Activated naive CD4-positive, alpha-beta T cell treated with Interleukin-2 at 50 U/mL for 16 hours (primary cell): ENCODE data around the gene OBP2A.
"Not testable (repeated sequence)": the region's sequence is repeated elsewhere in the genome, so short reads cannot be mapped to it uniquely, and the experiment has no call there.

ENCODE experiments used
- DNase-seq: peaks from one replicate; pipeline ENCODE4 v3.0.0-alpha.2; 2020

OBP2A gene

DNA sequence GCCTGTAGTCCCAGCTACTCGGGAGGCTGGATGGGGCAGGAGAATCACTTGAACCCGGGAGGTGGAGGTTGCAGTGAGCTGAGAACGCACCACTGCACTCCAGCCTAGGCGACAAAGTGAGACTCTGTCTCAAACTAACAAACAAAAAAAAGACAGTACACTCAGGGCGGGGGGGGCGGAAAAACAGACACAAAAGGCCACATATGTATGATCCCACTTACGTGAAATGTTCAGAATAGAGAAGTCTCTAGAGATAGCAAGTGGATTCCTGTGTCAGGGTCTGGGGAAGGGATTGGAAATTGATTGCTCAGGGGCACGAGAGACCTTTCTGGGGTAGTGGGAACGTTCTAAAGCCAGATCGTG, 33.7 kb upstream of the OBP2A start:
- DNase-seq = no peak

DNA sequence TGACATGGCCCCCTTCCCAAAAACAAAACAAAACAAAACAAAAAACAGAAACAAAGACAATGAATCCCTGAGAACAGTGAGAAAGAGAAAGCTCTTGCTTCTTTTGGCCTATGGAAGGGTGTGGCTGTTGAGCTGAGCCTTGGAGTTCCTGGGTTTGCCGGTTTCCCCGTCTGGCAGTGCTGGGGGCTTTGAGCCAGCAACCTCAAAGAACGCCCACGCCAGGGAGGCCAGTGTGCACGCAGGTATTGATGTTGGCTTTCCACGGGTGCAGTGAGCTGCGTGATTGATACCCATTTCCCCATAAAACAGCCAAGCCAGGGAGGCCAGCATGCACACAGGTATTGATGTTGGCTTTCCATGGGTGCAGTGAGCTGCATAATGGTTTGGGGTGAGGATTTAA, 33.0 kb upstream of the OBP2A start:
- no peak for DNase-seq

- DNase-seq = no peak
Observed at GRCh38 chr9:135513351-135513846, 32.5 kb upstream of the OBP2A start.

DNA sequence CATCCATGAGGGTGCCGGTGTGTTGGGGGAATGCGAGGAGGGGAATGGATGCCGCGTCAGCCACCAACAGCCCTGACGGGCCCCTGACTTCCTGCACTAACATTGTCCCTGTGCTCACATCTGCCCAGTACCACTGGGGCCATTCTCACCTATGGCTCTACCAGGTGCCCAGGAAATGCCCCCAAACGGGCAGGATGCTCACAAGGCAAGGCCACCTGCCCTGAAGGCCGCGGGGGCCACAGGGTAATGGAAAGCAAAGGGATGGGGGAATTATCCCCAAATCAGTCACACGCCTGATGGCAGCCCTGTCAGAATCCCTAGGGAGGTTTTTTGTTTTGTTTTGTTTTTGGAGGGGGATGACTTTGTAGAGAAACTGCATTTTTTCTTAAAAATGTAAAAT, 32.0 kb upstream of the OBP2A start:
- not testable (repeated sequence) for DNase-seq

GRCh38 chr9:135514342-135515082, 31.4 kb upstream of the OBP2A start:
- DNase-seq = no peak

- DNase-seq = no peak
Observed at GRCh38 chr9:135515083-135515951, 30.6 kb upstream of the OBP2A start.

DNA sequence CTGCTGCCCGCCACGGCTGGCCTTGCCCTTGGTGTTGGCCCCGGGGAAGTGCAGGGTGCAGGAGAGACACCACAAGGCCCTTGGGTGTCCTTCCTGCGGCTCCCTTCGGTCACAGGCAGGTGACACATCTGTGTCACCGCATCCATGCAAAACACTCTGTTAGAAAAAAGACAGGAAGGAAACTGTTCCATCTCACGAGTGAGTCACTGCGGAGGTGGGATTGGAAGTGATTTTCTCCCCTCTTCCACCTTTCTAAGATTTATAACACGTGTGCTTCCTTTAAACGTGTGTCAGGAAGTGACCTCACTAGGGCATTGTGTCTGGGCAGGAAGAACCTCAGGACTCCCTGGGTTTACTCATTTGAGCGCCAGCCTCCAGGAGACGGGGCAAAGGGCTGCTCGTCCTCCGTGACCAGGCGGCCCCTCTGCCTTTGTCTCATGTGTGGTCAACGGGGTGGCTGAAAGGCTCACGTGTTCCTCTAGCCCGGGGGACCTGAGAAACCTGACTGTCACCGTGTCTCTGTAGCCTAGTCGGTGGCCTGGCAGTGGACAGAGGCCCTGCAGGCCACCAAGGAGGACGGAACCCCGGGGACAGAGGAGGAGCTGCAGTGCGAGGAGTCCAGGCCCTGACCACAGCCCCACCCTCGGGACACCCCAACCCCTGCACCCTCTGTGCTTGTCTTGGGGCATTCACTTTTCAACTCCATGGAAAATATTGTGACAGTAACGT, 29.6 kb upstream of the OBP2A start:
- no peak for DNase-seq

GRCh38 chr9:135517407-135517822, 28.5 kb upstream of the OBP2A start:
- DNase-seq = no peak

DNA sequence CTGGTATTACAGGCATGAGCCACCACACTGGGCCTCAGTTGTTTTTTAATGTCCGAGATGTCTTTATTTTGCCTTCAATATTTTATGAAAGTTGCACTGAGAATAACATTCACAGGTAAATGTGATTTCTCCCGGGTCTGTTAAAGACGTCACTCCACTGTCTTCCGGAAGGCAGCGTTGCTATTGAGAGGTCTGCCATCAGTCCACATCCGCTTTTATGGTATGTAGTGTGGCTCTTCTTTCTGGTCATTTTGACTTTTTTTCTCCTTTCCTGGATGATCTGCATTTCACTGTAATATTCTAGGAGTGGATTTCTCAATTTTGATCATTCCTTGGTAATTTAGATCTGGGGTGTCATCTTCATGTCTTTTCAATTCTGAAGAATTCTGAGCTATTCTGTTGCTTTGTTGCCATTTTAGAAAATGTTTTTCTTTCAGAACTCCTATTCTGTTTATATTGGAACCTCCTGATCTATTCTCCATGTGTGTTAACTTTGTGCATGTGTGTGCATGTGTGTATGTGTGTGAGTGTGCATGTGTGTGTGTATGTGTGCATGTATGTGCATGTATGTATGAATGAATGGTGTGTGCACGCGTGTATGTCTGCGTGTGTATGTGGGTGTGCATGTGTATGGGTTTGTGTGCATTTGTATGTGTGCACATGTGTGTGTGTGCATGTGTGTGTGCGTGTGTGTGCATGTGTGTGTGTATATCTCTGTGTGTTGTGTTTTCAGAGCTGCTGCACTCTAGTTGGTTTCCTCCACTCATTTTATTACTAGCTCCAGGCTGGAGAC, 26.6 kb upstream of the OBP2A start:
- DNase-seq = no peak

DNA sequence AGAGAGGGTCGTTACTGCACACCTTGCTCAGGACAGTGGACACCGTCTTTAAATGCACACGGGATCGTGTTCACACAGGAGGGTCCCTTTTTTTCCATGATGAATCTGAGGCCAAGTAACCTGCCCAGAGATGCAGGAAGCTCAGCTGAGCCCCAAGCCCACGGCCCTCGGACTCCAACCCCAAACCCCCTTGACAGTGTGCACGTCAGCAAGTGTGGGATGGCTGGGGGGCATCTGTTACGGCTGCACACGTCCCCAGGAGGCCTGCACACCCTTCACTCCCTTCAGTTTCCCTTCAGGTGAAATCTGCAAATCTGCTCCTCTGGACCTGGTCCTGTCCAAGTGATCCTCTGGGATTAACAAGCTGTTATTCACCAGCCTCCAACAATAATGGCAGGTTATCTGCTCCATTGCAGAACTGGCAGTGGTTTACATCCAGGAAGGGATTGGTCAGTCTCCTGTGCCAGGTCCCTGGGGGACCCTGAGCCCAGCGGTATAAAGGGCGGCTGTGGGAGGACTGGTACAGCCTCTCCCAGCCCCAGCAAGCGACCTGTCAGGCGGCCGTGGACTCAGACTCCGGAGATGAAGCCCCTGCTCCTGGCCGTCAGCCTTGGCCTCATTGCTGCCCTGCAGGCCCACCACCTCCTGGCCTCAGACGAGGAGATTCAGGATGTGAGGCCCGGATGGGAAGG, 24.9 kb upstream of the OBP2A start, which contains the start of gene LCN1:
TSS of gene LCN1 (plus strand) at position 525 of the 692 bp plus-strand sequence. CDS start at position 583, 58 bp downstream.
- no peak for DNase-seq

DNA sequence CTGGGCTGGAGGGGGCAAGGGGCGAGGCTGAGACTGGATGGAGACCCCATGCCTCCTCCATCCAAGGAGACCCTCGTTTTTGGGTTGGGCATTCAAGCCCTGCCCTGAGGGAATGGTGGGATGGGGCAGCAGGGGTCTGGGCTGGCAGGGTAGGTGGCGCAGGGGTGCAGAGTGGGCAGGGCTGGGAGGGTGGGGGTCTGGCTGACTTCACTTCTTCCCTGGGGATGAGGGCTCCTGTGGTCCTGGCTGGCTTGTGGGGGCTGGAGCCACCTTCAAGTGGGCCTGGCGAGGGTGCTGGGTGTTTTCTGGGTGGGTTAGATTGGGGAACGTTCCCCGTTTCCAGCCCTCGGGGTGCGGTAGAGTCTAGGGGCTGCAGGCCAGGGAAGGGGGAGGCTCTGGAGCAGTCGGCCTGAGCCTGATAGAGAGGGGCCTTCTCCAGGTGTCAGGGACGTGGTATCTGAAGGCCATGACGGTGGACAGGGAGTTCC, 24.3 kb upstream of the OBP2A start:
- no peak for DNase-seq

DNA sequence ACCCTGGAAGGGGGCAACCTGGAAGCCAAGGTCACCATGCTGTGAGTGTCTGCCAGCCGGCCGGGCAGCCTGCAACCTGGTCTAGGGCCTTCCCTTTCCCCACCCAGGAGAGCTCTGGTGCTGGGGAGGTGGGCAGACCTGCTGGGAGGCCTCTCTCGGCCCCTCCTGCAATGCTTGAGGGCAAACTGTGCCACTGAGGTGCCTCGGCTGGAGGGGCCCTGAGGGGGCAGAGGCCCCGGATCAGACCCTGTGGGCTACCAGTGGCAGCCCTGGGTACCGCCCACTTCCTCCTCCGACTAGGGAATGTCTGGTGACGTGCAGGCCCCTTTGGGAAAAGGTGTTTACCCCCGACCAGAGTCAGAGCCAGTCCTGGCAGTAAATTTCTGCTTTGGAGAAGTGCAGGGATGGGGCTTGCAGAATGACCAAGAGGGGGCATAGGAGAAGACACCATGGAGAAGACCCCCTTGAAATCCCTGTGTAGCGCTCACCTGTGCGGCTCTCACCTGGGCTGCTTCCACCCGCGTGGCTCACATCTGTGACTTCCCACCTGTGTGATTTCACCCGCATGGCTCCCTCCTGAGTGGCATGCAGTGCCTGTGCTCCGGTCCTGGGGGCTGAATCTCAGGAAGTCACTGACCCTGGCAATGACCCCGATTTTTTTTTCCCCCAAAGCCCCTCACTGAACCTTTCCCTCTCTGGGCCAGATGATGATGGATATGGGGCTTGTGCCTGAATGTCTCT, 23.6 kb upstream of the OBP2A start:
- no peak for DNase-seq

GRCh38 chr9:135522931-135523330, 23.0 kb upstream of the OBP2A start:
- DNase-seq = no peak

GRCh38 chr9:135523521-135524129, 22.3 kb upstream of the OBP2A start:
- no peak for DNase-seq

DNA sequence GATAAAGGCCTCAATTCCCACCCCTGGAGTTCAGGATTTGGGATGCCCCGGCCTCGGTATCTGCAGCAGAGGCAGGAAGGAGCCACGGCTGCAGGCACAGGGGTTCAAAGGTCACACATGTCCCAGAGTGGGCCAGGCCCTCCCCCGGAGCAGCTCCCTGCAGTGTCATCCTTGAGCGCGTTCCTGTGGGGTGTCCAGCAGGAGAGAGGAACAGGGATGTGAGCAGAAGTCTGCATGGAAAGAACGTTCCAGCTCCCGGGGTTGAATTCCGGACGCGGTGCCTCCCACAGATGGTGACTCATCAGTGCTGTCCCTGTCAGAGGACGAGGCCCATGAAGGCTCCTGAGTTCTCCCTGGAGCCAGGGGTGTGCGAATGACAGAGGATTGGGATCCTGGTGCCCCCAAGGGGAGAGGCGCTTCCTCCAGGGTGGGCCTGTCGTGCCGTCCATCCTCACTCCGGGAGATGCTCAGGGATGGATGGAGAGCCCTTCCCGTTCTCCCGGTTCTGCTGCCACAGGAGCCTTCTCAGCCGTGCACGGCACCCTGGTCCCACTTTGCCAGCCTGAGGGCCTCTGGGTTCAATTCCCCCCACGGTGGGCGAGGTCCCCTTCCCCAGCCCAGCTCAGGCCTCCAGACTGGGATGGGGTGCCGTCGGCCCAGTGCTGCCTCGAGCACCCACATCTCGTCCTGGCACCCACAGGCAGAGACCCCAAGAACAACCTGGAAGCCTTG, 21.6 kb upstream of the OBP2A start:
- no peak for DNase-seq

- DNase-seq = no peak
Observed at GRCh38 chr9:135525241-135526088, 20.5 kb upstream of the OBP2A start.

GRCh38 chr9:135526089-135526729, 19.7 kb upstream of the OBP2A start:
- DNase-seq = no peak
